RWPE2 (cell line): ENCODE data around the gene EFCAB12.

ENCODE experiments used
- ATAC-seq: fragments of 200-7000 bp; cut with Tn5 transposase; 3 replicates; pipeline ENCODE4 v1.9.1; 2021; ENCODE audit warnings: low read depth
- DNase-seq: peaks from one replicate; pipeline ENCODE4 v3.0.0-alpha.2; 2020; ENCODE audit warnings: low spot score
- H3K27ac ChIP-seq: fragments of 450-650 bp; 2 replicates; pipeline ENCODE4 v1.5.1; 2017; ENCODE audit warnings: mild to moderate bottlenecking; ENCODE audit not compliant: poor library complexity, severe bottlenecking
- H3K27me3 ChIP-seq: fragments of 250-450 bp; sonication (Bioruptor Pico); 2 replicates; pipeline ENCODE4 v1.5.1; 2021; ENCODE audit warnings: mild to moderate bottlenecking, moderate library complexity; ENCODE audit not compliant: insufficient read depth, poor library complexity, severe bottlenecking
- H3K36me3 ChIP-seq: fragments of 250-450 bp; sonication (Bioruptor Pico); 2 replicates; pipeline ENCODE4 v1.5.1; 2020; ENCODE audit warnings: low read depth, mild to moderate bottlenecking, moderate library complexity
- H3K4me1 ChIP-seq: fragments of 250-450 bp; sonication (Bioruptor Pico); 2 replicates; pipeline ENCODE4 v1.5.1; 2021; ENCODE audit warnings: mild to moderate bottlenecking, moderate library complexity; ENCODE audit not compliant: insufficient read depth, poor library complexity, severe bottlenecking
- H3K4me3 ChIP-seq: fragments of 250-450 bp; sonication (Bioruptor Pico); 2 replicates; pipeline ENCODE4 v1.5.1; 2021; ENCODE audit warnings: mild to moderate bottlenecking, moderate library complexity; ENCODE audit not compliant: severe bottlenecking
- H3K9me3 ChIP-seq: fragments of 250-450 bp; sonication (Bioruptor Pico); 2 replicates; pipeline ENCODE4 v1.5.1; 2021; ENCODE audit warnings: mild to moderate bottlenecking, moderate library complexity; ENCODE audit not compliant: severe bottlenecking
- CTCF ChIP-seq: fragments of 450-650 bp; IDR thresholded peaks from one replicate; pipeline ENCODE4 v1.5.1; 2017; ENCODE audit warnings: mild to moderate bottlenecking, moderate library complexity; ENCODE audit not compliant: poor library complexity, severe bottlenecking

Gene EFCAB12

GRCh38 chr3:129371041-129371826 lies 57.2 kb downstream of the EFCAB12 start:
- ATAC-seq (peak; percentile 19; the same call in 2 of the 3 replicates), DNase-seq (no peak)
- no peak overlapping the region for H3K27ac ChIP-seq
- H3K36me3 ChIP-seq = no peaks in the 10 kb centered on the region
- no peak overlapping the region for H3K4me3 ChIP-seq
- H3K9me3 ChIP-seq = no peaks in the 10 kb centered on the region
- H3K27me3 ChIP-seq = no peaks in the 10 kb centered on the region
- H3K4me1 ChIP-seq = no peaks in the 10 kb centered on the region
- no peak for TF ChIP-seq CTCF

- no peak overlapping the region for H3K27ac ChIP-seq
- H3K4me3 ChIP-seq = no peak overlapping the region
- DNase-seq (no peak), ATAC-seq (no peak)
- H3K36me3 ChIP-seq = no peaks in the 10 kb centered on the region
- no peaks in the 10 kb centered on the region for H3K9me3 ChIP-seq
- no peak for TF ChIP-seq CTCF
- no peaks in the 10 kb centered on the region for H3K27me3 ChIP-seq
- H3K4me1 ChIP-seq = no peaks in the 10 kb centered on the region
Measured at GRCh38 chr3:129370248-129370964, 58.0 kb downstream of the EFCAB12 start.

- Histone ChIP-seq H3K4me3 (no peak overlapping the region), H3K27ac (no peak overlapping the region), H3K9me3 (no peaks in the 10 kb centered on the region), H3K36me3 (no peaks in the 10 kb centered on the region), H3K27me3 (no peaks in the 10 kb centered on the region), H3K4me1 (no peaks in the 10 kb centered on the region)
- ATAC-seq = no peak
- no peak for TF ChIP-seq CTCF
- no peak for DNase-seq
Measured at GRCh38 chr3:129369711-129370110, 58.7 kb downstream of the EFCAB12 start.

GRCh38 chr3:129367821-129368220 lies 60.6 kb downstream of the EFCAB12 start:
- DNase-seq (no peak), ATAC-seq (no peak)
- Histone ChIP-seq H3K4me1 (no peaks in the 10 kb centered on the region), H3K27me3 (no peaks in the 10 kb centered on the region), H3K27ac (no peak overlapping the region), H3K36me3 (no peaks in the 10 kb centered on the region), H3K4me3 (no peak overlapping the region), H3K9me3 (no peaks in the 10 kb centered on the region)
- no peak for TF ChIP-seq CTCF
